HG02884 (cell line): Measurements from ENCODE around the gene KCP.

Experiments
- ATAC-seq: cut with Tn5 transposase; IDR thresholded peaks from one replicate; pipeline ENCODE4 v1.9.1; 2021; ENCODE audit warnings: mild to moderate bottlenecking, moderate library complexity; ENCODE audit not compliant: unreplicated experiment

The KCP gene

DNA sequence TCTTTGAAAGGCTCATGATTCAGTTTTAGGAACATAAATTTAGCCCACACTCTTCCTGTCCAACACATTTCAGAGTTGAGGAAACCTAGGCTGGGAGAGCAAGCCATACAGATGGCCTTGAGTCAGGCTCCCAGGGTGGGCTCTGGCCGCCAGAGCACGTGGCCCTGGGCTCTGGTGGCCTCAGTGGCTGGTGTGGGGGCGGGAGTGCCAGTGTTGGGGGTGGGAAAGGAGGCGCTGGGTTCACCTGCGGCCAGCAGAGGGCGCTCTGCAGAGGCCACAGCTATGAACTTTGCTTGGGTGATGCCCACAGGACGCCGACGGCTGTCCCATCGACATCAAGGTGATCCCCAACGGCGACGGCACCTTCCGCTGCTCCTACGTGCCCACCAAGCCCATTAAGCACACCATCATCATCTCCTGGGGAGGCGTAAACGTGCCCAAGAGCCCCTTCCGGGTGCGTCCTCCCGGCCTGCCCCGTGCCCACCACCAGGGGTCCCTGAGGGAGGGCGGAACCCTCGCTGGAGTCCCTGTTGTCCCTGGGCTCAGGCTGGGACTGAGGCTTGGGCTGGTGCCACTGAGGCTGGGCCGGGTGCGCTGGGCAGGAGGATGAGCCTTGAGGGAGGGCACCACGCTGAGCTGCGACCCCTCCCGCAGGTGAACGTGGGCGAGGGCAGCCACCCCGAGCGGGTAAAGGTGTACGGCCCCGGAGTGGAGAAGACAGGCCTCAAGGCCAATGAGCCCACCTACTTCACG, 68.4 kb downstream of the KCP start:
- ATAC-seq: no peak

- no peak for ATAC-seq
These were observed 69.3 kb downstream of the KCP start for GRCh38 chr7:128841171-128841690.

- no peak for ATAC-seq
These were observed 70.0 kb downstream of the KCP start for GRCh38 chr7:128840326-128841170.

DNA sequence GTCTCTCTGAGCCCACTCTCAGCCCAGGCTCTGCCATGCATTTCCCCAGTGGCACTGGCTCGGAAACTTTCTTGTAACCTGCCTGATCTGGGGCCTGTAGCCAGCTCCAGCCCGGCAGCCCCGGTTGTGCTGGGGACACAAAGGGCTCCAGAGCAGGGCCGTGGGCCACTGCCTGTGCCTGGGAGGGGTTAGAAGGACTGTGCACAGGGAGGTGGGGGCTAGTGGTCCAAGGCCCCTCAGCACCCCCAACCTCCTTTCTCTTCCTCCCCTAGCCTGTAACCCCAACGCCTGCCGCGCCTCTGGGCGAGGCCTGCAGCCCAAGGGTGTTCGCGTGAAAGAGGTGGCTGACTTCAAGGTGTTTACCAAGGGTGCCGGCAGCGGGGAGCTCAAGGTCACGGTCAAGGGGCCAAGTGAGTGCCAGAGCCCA, 70.7 kb downstream of the KCP start:
- no peak for ATAC-seq

DNA sequence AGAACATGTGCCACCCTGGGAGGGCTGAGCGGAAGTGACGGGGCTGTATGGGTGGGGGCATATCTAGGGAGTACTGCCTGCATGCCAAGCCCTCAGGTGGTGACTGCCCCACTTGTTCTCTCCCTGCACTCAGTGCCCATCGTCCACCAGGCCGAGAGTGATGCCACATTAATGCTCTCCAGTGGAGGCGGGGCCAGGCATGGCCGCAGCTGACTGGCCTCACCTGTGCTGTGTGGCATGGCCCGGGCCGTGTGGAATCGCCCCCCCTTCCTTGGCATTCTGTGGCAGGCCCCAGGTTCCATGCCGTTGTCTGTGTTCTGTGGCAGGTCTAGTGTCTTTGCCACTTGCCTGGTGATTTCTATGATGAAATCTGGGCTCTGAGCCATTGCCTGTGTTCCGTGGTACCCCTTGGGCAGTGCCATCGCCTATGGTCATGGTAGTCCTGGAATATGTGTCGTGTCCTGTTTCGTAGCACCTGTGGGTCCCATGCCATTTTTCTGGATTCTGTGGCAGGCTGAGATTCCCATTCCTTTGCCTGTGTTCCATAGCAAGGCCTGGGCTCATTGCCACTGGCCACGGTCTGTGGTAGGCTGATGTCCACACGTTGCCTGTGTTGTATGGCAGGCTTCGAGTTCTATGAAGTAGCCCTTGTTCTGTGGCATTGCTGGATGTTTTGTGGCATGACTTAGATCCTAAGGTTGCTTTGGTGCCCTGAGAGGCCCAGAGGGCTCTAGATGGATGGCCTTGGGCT, 71.4 kb downstream of the KCP start:
- no peak for ATAC-seq

GRCh38 chr7:128838109-128838779, 72.3 kb downstream of the KCP start:
- no peak for ATAC-seq

GRCh38 chr7:128837521-128837921, 73.0 kb downstream of the KCP start:
- ATAC-seq: no peak

DNA sequence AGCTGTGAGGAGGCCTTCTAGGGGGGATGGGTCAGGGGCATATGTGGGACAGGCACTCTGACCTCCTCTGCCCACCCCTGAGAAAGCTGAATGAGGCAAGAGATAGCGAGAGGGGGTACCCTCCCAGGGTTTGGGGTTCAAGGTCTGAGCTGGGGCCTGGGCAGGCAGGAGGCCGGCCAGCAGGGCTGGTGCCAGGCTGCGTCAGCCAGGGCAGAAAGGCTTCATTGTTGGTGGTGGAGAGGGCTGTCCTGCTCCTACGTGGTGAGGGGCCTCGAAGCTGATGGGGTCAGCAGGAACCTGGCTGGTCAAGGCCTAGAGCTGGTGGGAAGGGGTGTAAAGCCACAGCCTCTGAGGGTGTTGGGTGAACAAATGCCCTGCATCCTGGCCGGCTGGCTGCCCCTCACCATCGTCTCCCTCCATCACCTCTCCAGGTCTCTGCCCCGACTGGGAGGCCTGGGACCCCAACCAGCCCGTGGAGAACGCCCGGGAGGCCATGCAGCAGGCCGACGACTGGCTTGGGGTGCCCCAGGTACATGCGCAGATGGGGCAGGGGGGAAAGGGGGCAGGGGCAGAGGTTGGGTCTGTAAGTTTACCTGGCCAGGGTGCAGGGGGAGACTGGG, 73.7 kb downstream of the KCP start:
- ATAC-seq: no peak

GRCh38 chr7:128835790-128836641, 74.5 kb downstream of the KCP start:
- no peak for ATAC-seq

- no peak for ATAC-seq
These were observed 75.2 kb downstream of the KCP start for GRCh38 chr7:128835231-128835751.

DNA sequence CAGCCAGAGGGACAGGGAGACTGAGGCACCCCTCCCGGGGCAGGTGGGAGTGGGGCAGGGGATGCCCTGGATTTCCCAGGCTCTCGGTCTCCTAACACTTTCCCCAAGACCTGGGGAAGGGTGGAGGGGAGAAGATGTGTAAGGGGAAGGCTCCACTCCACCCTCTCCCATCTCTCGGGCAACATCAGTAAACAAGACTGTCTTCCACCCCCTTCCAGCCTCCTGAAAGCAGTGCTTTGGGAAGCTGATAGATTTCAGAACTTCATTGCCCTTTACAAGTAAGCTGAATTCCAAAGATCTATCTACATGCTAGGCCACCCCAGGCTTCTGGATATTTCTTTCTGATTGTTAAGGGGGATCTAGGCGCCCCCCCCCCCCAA, 76.6 kb downstream of the KCP start:
- no peak for ATAC-seq

DNA sequence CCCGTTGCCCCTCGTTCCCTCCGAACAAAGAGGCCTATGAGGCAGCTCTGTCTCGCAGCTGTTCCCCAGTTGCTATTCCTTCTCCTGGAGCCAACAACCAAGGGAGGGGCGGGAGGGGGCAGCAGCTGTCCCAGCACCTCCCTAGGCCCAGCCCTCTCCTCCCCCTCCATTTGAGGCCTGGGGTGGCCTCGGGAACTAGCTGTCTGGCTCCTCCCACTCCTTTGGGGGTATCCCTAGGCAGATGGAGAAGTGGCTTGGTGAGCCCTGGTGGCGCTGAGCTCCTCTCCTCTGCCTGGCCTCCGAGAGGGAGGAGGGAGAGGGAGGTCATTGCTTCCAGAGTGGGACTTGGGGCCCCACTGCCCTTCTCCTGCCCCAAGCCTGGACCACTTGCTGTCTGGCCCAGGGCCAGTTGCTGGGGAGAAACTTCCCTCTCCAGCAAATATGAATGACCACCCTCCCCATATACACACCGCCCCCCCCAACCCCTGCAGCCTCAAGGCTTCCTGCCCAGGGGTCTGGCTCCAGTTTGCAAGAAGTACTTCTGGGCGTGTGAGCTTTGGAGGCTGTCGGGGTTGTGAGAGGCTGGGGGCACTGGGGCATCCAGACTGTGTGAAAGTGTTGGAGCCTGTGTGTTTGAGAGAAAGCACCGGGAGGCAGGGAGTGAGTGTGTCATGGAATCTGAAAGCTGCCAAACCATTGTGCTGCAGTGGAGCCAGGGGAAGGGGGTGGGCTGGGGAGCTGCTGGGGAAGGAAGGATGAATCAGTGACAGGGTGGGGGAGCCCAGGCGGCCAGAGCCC, 77.2 kb downstream of the KCP start:
- ATAC-seq: no peak

DNA sequence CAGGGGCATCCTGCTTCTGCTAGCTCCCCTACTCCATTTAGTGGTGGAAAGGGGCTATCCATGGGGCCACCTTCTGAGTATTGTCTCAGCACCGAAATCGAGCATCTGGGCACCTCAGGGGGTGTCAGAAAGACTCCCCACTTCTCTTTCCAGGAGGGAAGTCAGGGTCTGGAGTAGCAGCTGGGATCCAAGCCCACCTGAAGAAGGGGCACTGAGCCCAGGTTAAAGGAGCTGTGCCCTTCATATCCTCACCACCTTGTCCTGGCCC, 77.7 kb downstream of the KCP start:
- ATAC-seq: no peak

GRCh38 chr7:128831994-128832879, 78.3 kb downstream of the KCP start:
- ATAC-seq: no peak

- ATAC-seq: no peak
These were observed 79.1 kb downstream of the KCP start for GRCh38 chr7:128831178-128831993.

GRCh38 chr7:128830231-128831177, 80.0 kb downstream of the KCP start, which contains the start of gene FLNC:
FLNC (plus strand) TSS chr7:128830406; CDS start chr7:128830638, 232 bp downstream.
- no peak for ATAC-seq
